ENCODE data around the gene CALHM3.
"Not testable (repeated sequence)": the region's sequence is repeated elsewhere in the genome, so short reads cannot be mapped to it uniquely, and the experiment has no call there.

DNA sequence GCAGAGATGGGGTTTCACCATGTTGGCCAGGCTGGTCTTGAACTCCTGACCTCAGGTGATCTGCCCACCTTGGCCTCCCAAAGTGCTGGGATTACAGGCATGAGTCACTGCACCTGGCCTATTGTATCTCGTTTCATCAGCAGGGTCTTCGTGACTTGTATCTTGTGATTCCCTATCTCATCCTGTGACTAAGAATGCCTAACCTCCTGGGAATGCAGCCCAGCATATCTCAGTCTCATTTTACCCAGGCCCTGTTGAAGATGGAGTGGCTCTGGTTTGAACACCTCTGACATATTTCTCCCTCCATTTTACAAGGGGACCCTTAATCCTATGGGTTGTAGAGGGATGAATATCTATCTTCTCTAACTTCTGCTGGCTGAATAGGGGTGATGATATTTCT, 48.4 kb upstream of the CALHM3 start:
- TF ChIP-seq TOX (CRISPR knock-in tag; IDR thresholded peaks at IDR 0.05; ENCODE audit: borderline replicate concordance); BACH2 (CRISPR knock-in tag; IDR thresholded peaks at IDR 0.05; ENCODE audit: borderline replicate concordance); ZFP30 (CRISPR knock-in tag; IDR thresholded peaks at IDR 0.05); ZNF565 (CRISPR knock-in tag; conservative IDR thresholded peaks at IDR 0.05; ENCODE audit: low read depth); ZFP3 (CRISPR knock-in tag; IDR thresholded peaks at IDR 0.05); ARNTL (CRISPR knock-in tag; IDR thresholded peaks at IDR 0.05; ENCODE audit: borderline replicate concordance, low read depth); PPARA (CRISPR knock-in tag; IDR thresholded peaks at IDR 0.05; ENCODE audit: borderline replicate concordance): not testable (repeated sequence)
